Gastroesophageal sphincter (tissue), 3 donors: ENCODE data around the gene GSTO1.

Source experiments
- CTCF ChIP-seq, 4 experiments: fragments of 200-600 bp in 2 of 4; fragments of 450-650 bp in 2 of 4; sonication (generic) in 1 of 4; IDR thresholded peaks; one replicate each; pipeline ENCODE4 v1.5.1; 2017 to 2019; ENCODE audit warnings: antibody characterized with exemption in 4 of 4, mild to moderate bottlenecking in 2 of 4, moderate library complexity in 2 of 4
- EP300 ChIP-seq: sonication (generic); formaldehyde crosslinking; IDR thresholded peaks from one replicate; pipeline ENCODE4 v1.6.1; 2017; ENCODE audit warnings: antibody characterized with exemption, mild to moderate bottlenecking
- POLR2A ChIP-seq, 2 donors: fragments of 450-650 bp; IDR thresholded peaks; one replicate each; pipeline ENCODE4 v1.6.1; 2017; ENCODE audit warnings: antibody characterized with exemption in 2 of 2, mild to moderate bottlenecking in 2 of 2, moderate library complexity in 1 of 2
- POLR2AphosphoS5 ChIP-seq: sonication (generic); formaldehyde crosslinking; IDR thresholded peaks from one replicate; pipeline ENCODE4 v1.6.1; 2017; ENCODE audit warnings: antibody characterized with exemption

DNA sequence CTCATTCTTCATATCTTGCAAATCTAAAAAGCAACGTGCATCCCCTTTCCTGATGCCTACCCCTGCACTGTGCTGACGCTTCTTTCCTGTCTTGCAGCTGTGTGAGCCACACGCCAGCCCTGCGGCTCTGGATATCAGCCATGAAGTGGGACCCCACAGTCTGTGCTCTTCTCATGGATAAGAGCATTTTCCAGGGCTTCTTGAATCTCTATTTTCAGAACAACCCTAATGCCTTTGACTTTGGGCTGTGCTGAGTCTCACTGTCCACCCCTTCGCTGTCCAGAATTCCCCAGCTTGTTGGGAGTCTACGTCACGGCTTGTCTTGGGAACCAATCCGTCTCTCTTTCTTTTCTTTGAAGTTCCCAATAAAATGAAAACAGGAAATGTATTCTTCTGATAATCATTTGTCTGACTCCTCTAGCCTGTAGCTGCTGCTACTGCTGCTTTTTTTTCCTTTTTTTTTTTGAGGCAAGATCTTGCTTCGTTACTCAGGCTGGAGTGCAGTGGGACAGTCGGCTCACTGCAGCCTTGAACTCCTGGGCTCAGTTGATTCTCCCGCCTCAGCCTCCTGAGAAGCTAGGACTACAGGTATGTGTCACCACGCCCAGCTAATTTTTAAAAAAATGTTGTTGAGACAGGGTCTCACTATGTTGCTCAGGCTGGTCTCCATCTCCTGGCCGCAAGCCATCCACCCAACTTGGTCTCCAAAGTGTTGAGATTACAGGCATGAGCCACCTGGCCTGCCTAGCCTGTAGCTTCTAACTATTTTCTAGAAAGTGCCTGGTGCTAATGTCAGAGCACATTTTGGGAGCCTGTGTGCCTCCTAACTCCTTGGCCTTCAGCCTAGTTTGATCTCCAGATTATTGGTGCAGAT, 44.6 kb downstream of the GSTO1 start:
- TF ChIP-seq CTCF (IDR thresholded peaks at IDR 0.05) (no peak), POLR2A (IDR thresholded peaks at IDR 0.05) (no peak), POLR2AphosphoS5 (no peak), EP300 (no peak)
